ENCODE measurements around the gene UPF2.

DNA sequence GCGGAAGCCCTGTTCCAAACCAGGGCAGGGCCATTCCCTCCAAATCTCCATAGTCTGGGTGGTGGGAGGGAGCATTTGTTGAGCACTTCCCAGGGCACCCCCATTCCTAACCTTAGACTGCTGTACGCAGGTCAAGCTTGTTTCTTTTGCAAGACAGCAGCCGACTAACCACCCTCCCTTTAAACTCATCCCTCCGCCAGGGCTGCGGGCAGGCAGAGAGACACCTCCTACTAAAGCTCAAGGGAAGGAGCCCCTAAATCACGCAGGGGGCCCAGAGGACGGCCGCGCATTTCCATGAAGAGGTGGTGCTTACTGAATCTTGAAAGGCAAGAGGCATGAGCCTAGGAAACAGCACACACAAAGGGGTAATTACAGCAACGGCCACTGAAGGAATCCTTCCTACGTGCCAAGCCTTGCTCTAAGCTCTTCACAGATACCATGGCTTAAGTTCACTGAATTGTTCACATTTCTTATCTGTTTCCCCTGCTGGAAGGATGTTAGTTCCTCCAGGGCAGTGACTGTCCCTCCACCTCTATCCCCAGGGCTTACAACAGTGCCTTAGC, 129.4 kb downstream of the UPF2 start:
- TF ChIP-seq EZH2 (IDR thresholded peaks at IDR 0.05; ENCODE audit: borderline replicate concordance, control insufficient read depth, low read depth, low read length) (no peak), EP300 (IDR thresholded peaks at IDR 0.05; ENCODE audit: borderline replicate concordance in 1 of 2, control insufficient read depth in 1 of 2, low read depth in 2 of 2, low read length in 2 of 2) (no peak), RAD21 (IDR thresholded peaks at IDR 0.05; ENCODE audit: insufficient read depth, low read depth, low read length) (no peak), CBFB (IDR thresholded peaks at IDR 0.05; ENCODE audit: low read depth) (no peak), FOXM1 (IDR thresholded peaks at IDR 0.05; ENCODE audit: low read depth, low read length) (no peak), RCOR1 (conservative IDR thresholded peaks at IDR 0.05; ENCODE audit: low read depth, low read length) (no peak), GABPA (IDR thresholded peaks at IDR 0.05; ENCODE audit: low read depth) (no peak), TAF1 (IDR thresholded peaks at IDR 0.05; ENCODE audit: borderline replicate concordance, low read depth, low read length) (no peak)
- TF ChIP-seq, protein P1, sequence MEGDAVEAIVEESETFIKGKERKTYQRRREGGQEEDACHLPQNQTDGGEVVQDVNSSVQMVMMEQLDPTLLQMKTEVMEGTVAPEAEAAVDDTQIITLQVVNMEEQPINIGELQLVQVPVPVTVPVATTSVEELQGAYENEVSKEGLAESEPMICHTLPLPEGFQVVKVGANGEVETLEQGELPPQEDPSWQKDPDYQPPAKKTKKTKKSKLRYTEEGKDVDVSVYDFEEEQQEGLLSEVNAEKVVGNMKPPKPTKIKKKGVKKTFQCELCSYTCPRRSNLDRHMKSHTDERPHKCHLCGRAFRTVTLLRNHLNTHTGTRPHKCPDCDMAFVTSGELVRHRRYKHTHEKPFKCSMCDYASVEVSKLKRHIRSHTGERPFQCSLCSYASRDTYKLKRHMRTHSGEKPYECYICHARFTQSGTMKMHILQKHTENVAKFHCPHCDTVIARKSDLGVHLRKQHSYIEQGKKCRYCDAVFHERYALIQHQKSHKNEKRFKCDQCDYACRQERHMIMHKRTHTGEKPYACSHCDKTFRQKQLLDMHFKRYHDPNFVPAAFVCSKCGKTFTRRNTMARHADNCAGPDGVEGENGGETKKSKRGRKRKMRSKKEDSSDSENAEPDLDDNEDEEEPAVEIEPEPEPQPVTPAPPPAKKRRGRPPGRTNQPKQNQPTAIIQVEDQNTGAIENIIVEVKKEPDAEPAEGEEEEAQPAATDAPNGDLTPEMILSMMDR (IDR thresholded peaks at IDR 0.05 in 2 of 3, conservative IDR thresholded peaks at IDR 0.05 in 1 of 3; ENCODE audit: control insufficient read depth in 2 of 3, extremely low read depth in 1 of 3, insufficient read depth in 1 of 3, low read depth in 3 of 3, low read length in 3 of 3) = no peak

Measured in GM12878 (cell line).